GM12878 (cell line): ENCODE data around the gene TMEM259. TPM values are rescaled to one million over a fixed set of nuclear protein-coding genes. Genes with fewer than 3 reads are reported as not detected.

ENCODE experiments used
- ATAC-seq: fragments of 200-7000 bp; cut with Tn5 transposase; 3 replicates; pipeline ENCODE4 v1.9.1; 2020; ENCODE audit warnings: mild to moderate bottlenecking, moderate library complexity
- BruUV-seq: library from RNA; stranded (reverse); fragments of 400-500 nt; replicated peaks from 2 replicates; lab custom pipeline; 2021; lab: Mats Ljungman, UMichigan
- CTCF ChIA-PET: fragments of 300-600 bp; sonication (Branson Sonifier 250); formaldehyde crosslinking; extraction: SDS; loops from one replicate; lab custom pipeline; 2021; ENCODE audit warnings: inconsistent platforms; lab: Yijun Ruan, JAX
- POLR2A ChIA-PET: fragments of 350-600 bp; formaldehyde crosslinking; extraction: SDS; loops from one replicate; lab custom pipeline; 2021; ENCODE audit warnings: inconsistent platforms; lab: Charles Lee
- RAD21 ChIA-PET: fragments of 300-600 bp; sonication (Branson Sonifier 250); formaldehyde crosslinking; loops from one replicate; lab custom pipeline; 2023; ENCODE audit warnings: antibody characterized with exemption; ENCODE audit not compliant: unreplicated experiment; lab: Charles Lee
- SMC1A ChIA-PET: fragments of 300-600 bp; sonication (Branson Sonifier 250); formaldehyde crosslinking; loops from one replicate; lab custom pipeline; 2023; ENCODE audit not compliant: unreplicated experiment, uncharacterized antibody; lab: Charles Lee
- DNase-seq: peaks from one replicate; pipeline ENCODE4 v3.0.0-alpha.2; 2011; ENCODE audit warnings: low read depth, low spot score
- FAIRE-seq: peaks from 3 replicates; lab custom pipeline; 2011; peaks lifted over from hg19 to GRCh38; lab: Jason Lieb, UNC
- H2AFZ ChIP-seq: 2 replicates; pipeline ENCODE4 v1.6.0; 2011; ENCODE audit warnings: low read depth, low read length, control low read depth; ENCODE audit not compliant: control insufficient read depth
- H3K27ac ChIP-seq: 2 replicates; pipeline ENCODE4 v1.5.1; 2011; ENCODE audit warnings: control low read depth; ENCODE audit not compliant: control insufficient read depth, insufficient read depth
- H3K27me3 ChIP-seq, 2 experiments: replicated peaks in 1 of 2; 2 replicates each; pipeline versions ENCODE4 v1.6.0 to v1.6.1; 2011; ENCODE audit warnings: low read length in 1 of 2; ENCODE audit not compliant: control insufficient read depth in 2 of 2, insufficient read depth in 2 of 2
- H3K36me3 ChIP-seq, 2 experiments: 2 replicates each; pipeline ENCODE4 v1.5.1; 2011; ENCODE audit warnings: low read length in 1 of 2; ENCODE audit not compliant: control insufficient read depth in 2 of 2, insufficient read depth in 2 of 2
- H3K4me1 ChIP-seq: 2 replicates; pipeline ENCODE4 v1.6.1; 2011; ENCODE audit warnings: mild to moderate bottlenecking, low read length, moderate library complexity, mixed read lengths; ENCODE audit not compliant: control insufficient read depth, insufficient read depth
- H3K4me2 ChIP-seq: 2 replicates; pipeline ENCODE4 v1.6.0; 2011; ENCODE audit warnings: control low read depth; ENCODE audit not compliant: control insufficient read depth, insufficient read depth
- H3K4me3 ChIP-seq: fragments of 200-600 bp; sonication (generic); 2 replicates; pipeline ENCODE4 v1.5.1; 2016
- H3K79me2 ChIP-seq: 2 replicates; pipeline ENCODE4 v1.6.0; 2011; ENCODE audit warnings: low read length; ENCODE audit not compliant: control insufficient read depth, insufficient read depth
- H3K9ac ChIP-seq: 2 replicates; pipeline ENCODE4 v1.8.0; 2011; ENCODE audit warnings: low read length, control low read depth, mixed read lengths; ENCODE audit not compliant: control insufficient read depth, insufficient read depth
- H3K9me3 ChIP-seq: replicated peaks from 3 replicates; pipeline ENCODE4 v1.5.1; 2011; ENCODE audit warnings: mild to moderate bottlenecking, low read length; ENCODE audit not compliant: control insufficient read depth, insufficient read depth
- H4K20me1 ChIP-seq: 2 replicates; pipeline ENCODE4 v1.6.0; 2011; ENCODE audit not compliant: control insufficient read depth, insufficient read depth
- CUX1 ChIP-seq: IDR thresholded peaks from 2 replicates; pipeline ENCODE4 v1.6.1; 2012; ENCODE audit warnings: improper control_type of control experiment, low read depth, low read length; ENCODE audit not compliant: insufficient replicate concordance
- FOS ChIP-seq: IDR thresholded peaks from 3 replicates; pipeline ENCODE4 v1.6.1; 2011; ENCODE audit warnings: borderline replicate concordance; ENCODE audit not compliant: insufficient read length; ENCODE audit errors: extremely low read depth
- IRF3 ChIP-seq: fragments of 450-650 bp; IDR thresholded peaks from 2 replicates; pipeline ENCODE4 v1.6.1; 2014; ENCODE audit warnings: mild to moderate bottlenecking
- KDM1A ChIP-seq: fragments of 200-600 bp; sonication (generic); IDR thresholded peaks from 2 replicates; pipeline ENCODE4 v1.6.1; 2016; ENCODE audit warnings: borderline replicate concordance
- RFX5 ChIP-seq: IDR thresholded peaks from 2 replicates; pipeline ENCODE4 v1.6.1; 2011; ENCODE audit warnings: low read depth, low read length, improper control_type of control experiment
- SKIL ChIP-seq: fragments of 450-650 bp; IDR thresholded peaks from 2 replicates; pipeline ENCODE4 v1.6.1; 2017; ENCODE audit warnings: mild to moderate bottlenecking, low read depth, inconsistent platforms; ENCODE audit not compliant: poor library complexity, severe bottlenecking
- SRF ChIP-seq, 2 experiments: IDR thresholded peaks; 2 replicates each; pipeline ENCODE4 v1.6.1; 2011; ENCODE audit warnings: low read depth in 2 of 2, low read length in 2 of 2, mild to moderate bottlenecking in 1 of 2, moderate library complexity in 1 of 2
- WRNIP1 ChIP-seq: IDR thresholded peaks from 2 replicates; pipeline ENCODE4 v1.6.1; 2011; ENCODE audit warnings: low read depth, low read length, improper control_type of control experiment, borderline replicate concordance
- WGBS: methylation state at CpG from one replicate; pipeline ENCODE4 v1.1.6; 2016; ENCODE audit warnings: low lambda C conversion rate; ENCODE audit not compliant: insufficient replicate concordance, insufficient coverage; ENCODE audit errors: missing lambda C conversion rate; 5-methylcytosine and 5-hydroxymethylcytosine counted together
- in situ Hi-C: fragments of 300-500 bp; cut with MboI; formaldehyde crosslinking; loops from 9 replicates; pipeline ENCODE4 v1.14.3; 2018; ENCODE audit warnings: mixed read lengths
- intact Hi-C: fragments of 100-400 bp; cut with micrococcal nuclease; formaldehyde crosslinking; loops from one replicate; pipeline ENCODE4 v1.14.2; 2022; ENCODE audit not compliant: unreplicated experiment
- polyA plus RNA-seq, 11 experiments: library from polyadenylated mRNA; depleted of rRNA in 4 of 11; unstranded in 6 of 11; stranded (reverse) in 5 of 11; fragments of >200 nt; fragmentation: Nextera tagmentation in 4 of 11; fragmentation: Illumina TruSeq in 1 of 11; extraction: Ambion mirVana in 4 of 11; extraction: Trizol in 1 of 11; gene quantifications; 1 replicate in 1 of 11; 2 replicates in 10 of 11; pipeline versions ENCODE4 v1.2.1 to v1.2.3, GENCODE V29; 2011 to 2016; ENCODE audit warnings: inconsistent platforms in 2 of 11, missing spikeins in 2 of 11, low read depth in 1 of 11
- total RNA-seq, 4 experiments: library from RNA; depleted of rRNA in 3 of 4; stranded (reverse); fragments of >200 nt in 3 of 4; fragmentation: Illumina TruSeq in 1 of 4; extraction: Trizol in 1 of 4; gene quantifications; 2 replicates each; pipeline versions ENCODE4 v1.2.1 to v1.2.3, GENCODE V29; 2013 to 2021
- TF ChIP-seq, protein P1 (sequence below): fragments of 450-650 bp; IDR thresholded peaks from 2 replicates; pipeline ENCODE4 v1.6.1; 2016; ENCODE audit warnings: mild to moderate bottlenecking, moderate library complexity, borderline replicate concordance

Gene TMEM259
- total and polyA plus RNA-seq, 10 of the 15 experiments (the other 5 are each of a cell fraction or from before 2014, with no cell fraction given), result 0.43 to 184 (median 62.0) TPM

DNA sequence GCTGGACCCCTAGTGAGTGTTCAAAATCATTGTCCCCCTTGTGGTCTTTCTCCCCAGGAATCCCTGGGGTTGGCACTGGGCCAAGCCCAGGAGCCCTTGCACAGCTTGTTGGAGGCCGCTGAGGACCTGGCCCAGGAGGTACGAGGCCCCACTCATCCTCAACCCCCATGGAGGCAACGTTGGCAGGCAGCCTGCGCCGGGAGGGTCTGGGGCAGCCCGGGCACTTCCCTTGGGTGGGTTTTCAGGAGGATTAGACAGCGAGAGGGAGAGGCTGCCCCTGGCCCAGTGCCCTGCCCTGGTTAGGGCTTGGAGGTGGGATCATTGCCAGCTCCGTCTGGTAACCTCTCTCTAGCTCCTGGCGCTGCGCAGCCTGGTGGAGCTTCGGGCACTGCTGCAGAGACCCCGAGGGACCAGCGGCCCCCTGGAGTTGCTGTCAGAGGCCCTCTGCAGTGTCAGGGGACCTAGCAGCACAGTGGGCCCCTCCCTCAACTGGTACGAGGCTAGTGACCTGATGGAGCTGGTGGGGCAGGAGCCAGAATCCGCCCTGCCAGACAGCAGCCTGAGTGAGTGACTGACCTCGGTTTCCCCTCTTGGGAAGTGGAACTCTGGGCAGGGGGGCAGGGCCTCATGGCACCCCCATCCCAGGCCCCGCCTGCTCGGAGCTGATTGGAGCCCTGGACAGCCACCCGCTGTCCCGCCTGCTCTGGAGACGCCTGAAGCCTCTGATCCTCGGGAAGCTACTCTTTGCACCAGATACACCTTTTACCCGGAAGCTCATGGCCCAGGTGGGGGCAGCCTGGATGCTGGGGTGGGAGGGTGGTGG, 22.0 kb upstream of the TMEM259 start:
- BruUV-seq, result no TSS peak
- Histone ChIP-seq H3K4me2 (no peak overlapping the region), H3K27ac (no peak overlapping the region), H3K9ac (no peak overlapping the region), H3K79me2 (0 out of 2 replicates have a peak, but pooled peaks cover 3% of the 10 kb centered on the region), H3K4me1 (peaks cover 20% of the 10 kb centered on the region), H3K9me3 (no peaks in the 10 kb centered on the region), H2AFZ (no peak overlapping the region), H3K36me3 (peaks cover 0 to 1% of the 10 kb centered on the region in 2 experiments; a peak in 1 of 4 replicates), H4K20me1 (no peaks in the 10 kb centered on the region), H3K4me3 (no peak overlapping the region), H3K27me3 (no peaks in the 10 kb centered on the region)
- no peak for FAIRE-seq
- ATAC-seq, result no peak
- SMC1A ChIA-PET, result no interaction called here
- WGBS, result 73% methylated on average over 23 of the region's 23 CpGs
- CTCF ChIA-PET, result no interaction called here
- no peak for DNase-seq
- intact Hi-C loops, result no loop called here
- RAD21 ChIA-PET, result no interaction called here
- POLR2A ChIA-PET, result interaction anchor here (0.5 to 1.0 kb wide), 4 partner anchors 14 to 161 kb away, joined by 3 read pairs; partner anchors contain the start of gene ARHGAP45
- in situ Hi-C loops, result no loop called here
- TF ChIP-seq IRF3, result no peak
- no peak for TF ChIP-seq WRNIP1
- no peak for TF ChIP-seq SKIL
- TF ChIP-seq SRF (IDR thresholded peaks at IDR 0.05; ENCODE audit: low read depth in 2 of 2, low read length in 2 of 2), result no peak
- TF ChIP-seq CUX1, result no peak
- no peak for TF ChIP-seq FOS
- no peak for TF ChIP-seq RFX5
- TF ChIP-seq, protein P1, sequence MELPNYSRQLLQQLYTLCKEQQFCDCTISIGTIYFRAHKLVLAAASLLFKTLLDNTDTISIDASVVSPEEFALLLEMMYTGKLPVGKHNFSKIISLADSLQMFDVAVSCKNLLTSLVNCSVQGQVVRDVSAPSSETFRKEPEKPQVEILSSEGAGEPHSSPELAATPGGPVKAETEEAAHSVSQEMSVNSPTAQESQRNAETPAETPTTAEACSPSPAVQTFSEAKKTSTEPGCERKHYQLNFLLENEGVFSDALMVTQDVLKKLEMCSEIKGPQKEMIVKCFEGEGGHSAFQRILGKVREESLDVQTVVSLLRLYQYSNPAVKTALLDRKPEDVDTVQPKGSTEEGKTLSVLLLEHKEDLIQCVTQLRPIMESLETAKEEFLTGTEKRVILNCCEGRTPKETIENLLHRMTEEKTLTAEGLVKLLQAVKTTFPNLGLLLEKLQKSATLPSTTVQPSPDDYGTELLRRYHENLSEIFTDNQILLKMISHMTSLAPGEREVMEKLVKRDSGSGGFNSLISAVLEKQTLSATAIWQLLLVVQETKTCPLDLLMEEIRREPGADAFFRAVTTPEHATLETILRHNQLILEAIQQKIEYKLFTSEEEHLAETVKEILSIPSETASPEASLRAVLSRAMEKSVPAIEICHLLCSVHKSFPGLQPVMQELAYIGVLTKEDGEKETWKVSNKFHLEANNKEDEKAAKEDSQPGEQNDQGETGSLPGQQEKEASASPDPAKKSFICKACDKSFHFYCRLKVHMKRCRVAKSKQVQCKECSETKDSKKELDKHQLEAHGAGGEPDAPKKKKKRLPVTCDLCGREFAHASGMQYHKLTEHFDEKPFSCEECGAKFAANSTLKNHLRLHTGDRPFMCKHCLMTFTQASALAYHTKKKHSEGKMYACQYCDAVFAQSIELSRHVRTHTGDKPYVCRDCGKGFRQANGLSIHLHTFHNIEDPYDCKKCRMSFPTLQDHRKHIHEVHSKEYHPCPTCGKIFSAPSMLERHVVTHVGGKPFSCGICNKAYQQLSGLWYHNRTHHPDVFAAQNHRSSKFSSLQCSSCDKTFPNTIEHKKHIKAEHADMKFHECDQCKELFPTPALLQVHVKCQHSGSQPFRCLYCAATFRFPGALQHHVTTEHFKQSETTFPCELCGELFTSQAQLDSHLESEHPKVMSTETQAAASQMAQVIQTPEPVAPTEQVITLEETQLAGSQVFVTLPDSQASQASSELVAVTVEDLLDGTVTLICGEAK, result no peak
- no peak for TF ChIP-seq KDM1A
